ENCODE measurements around the gene LRP10.

The LRP10 gene

DNA sequence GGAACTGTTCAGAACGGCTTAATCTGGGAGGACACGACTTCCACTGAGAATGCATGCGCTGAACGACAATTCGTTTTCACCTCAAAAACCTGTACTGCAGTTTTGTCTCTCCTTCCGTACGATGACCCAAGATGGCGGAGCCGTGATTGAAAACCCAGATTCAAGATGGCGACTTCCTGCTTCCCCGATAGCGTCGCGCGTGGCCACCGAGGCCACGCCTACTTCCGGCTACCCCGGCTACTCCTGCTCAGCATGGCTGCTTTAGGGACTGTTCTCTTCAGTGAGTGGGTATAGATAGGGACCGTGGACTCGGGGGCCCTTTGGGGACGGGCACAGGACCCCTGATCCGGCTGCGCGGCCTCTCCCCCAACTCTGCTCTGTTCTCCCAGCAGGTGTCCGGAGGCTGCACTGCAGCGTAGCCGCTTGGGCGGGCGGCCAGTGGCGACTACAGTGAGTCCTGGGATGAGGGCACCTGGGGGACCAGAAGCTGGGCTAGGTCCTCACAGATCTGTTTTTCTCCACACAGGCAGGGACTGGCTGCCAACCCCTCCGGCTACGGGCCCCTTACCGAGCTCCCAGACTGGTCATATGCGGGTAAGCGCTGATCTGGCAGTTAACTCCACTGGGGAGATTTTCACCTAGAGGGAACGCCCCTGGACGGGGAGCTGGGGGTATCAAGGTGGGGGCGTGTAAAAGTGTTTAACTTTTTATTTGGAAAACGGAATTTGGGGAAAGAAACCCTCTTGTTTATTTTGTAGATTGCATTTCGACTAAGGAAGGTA lies 41.7 kb upstream of the LRP10 start, which contains the start of gene MRPL52:
TSS of gene MRPL52 (plus strand) at position 227 of the 782 bp plus-strand sequence. CDS start at position 253, 26 bp downstream.
- peak; percentile 83 for DNase-seq
- H3K27me3 ChIP-seq (replicated peaks): no peaks in the 10 kb centered on the region
- peak within 1 kb of the TSS; percentile 25 for H3K27ac ChIP-seq
- TF ChIP-seq, protein P1, sequence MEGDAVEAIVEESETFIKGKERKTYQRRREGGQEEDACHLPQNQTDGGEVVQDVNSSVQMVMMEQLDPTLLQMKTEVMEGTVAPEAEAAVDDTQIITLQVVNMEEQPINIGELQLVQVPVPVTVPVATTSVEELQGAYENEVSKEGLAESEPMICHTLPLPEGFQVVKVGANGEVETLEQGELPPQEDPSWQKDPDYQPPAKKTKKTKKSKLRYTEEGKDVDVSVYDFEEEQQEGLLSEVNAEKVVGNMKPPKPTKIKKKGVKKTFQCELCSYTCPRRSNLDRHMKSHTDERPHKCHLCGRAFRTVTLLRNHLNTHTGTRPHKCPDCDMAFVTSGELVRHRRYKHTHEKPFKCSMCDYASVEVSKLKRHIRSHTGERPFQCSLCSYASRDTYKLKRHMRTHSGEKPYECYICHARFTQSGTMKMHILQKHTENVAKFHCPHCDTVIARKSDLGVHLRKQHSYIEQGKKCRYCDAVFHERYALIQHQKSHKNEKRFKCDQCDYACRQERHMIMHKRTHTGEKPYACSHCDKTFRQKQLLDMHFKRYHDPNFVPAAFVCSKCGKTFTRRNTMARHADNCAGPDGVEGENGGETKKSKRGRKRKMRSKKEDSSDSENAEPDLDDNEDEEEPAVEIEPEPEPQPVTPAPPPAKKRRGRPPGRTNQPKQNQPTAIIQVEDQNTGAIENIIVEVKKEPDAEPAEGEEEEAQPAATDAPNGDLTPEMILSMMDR (IDR thresholded peaks at IDR 0.05; ENCODE audit: low read depth, low read length, missing control alignments): peak; percentile 12
- H3K36me3 ChIP-seq (replicated peaks): peaks cover 12% of the 10 kb centered on the region
- in situ Hi-C loops (cut with HindIII; ENCODE audit: low pct_ligation_motif_present, low sequenced_read_pairs): no loop called here
- H3K4me3 ChIP-seq (ENCODE audit: low read depth, low read length): peak within 1 kb of the TSS; percentile 93

DNA sequence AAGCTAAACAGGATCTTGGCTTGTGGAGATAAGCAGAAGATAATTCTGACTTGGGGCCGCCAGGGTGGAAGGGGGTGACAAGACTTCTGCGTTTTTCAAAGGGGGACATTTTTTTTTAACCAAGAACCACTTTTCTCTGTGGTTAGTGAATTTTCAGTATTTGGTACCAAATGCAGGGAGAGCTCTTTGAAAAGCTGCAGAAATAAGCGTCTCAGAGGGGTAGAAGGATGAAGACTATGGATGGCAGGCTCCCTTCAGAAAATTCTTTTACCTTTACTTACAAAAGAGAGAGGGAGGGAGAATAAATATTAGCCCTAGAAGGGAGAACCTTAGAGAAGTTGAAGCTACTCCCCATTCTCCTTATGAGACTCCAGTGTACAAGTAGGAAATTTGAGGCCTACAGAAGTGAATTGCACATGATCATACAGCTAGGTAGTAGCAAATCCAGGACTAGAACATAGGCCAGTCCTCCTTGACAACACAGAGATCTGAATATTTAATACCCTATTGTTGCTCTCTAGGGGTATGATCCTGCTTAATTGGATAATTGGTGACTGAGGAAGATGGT lies 41.0 kb upstream of the LRP10 start:
- in situ Hi-C loops (cut with HindIII; ENCODE audit: low pct_ligation_motif_present, low sequenced_read_pairs): no loop called here
- Histone ChIP-seq H3K27me3 (replicated peaks) (no peaks in the 10 kb centered on the region), H3K36me3 (replicated peaks) (peaks cover 17% of the 10 kb centered on the region), H3K4me3 (ENCODE audit: low read depth, low read length) (peak overlapping the region; percentile 93), H3K27ac (no peak overlapping the region)
- TF ChIP-seq, protein P1 (IDR thresholded peaks at IDR 0.05; ENCODE audit: low read depth, low read length, missing control alignments): no peak
- DNase-seq: no peak

DNA sequence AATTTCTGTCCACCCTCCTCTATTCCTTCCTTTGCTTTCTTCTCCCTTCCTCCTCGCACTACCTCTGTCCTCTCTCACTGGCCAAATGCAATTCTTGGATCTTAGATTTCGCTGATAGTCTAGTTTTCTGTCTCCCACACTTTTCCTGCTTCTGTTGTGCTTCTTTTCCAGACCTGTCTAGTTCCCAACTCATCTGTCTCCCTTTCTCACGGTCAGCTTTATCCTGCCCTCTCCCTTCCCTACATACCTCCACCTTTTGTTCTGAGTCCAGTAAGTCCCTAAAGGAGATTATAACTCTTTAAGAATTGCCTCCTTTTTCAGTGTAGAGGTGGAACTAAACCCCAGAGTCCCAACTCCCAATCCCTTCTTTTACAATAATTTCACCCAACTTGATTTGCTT lies 36.0 kb upstream of the LRP10 start:
- no peaks in the 10 kb centered on the region for H3K27me3 ChIP-seq (replicated peaks)
- H3K27ac ChIP-seq: peak overlapping the region; percentile 89
- DNase-seq: no peak
- H3K4me3 ChIP-seq (ENCODE audit: low read depth, low read length): no peak overlapping the region
- peaks cover 44% of the 10 kb centered on the region for H3K36me3 ChIP-seq (replicated peaks)
- in situ Hi-C loops (cut with HindIII; ENCODE audit: low pct_ligation_motif_present, low sequenced_read_pairs): no loop called here
- TF ChIP-seq, protein P1 (IDR thresholded peaks at IDR 0.05; ENCODE audit: low read depth, low read length, missing control alignments): no peak

DNA sequence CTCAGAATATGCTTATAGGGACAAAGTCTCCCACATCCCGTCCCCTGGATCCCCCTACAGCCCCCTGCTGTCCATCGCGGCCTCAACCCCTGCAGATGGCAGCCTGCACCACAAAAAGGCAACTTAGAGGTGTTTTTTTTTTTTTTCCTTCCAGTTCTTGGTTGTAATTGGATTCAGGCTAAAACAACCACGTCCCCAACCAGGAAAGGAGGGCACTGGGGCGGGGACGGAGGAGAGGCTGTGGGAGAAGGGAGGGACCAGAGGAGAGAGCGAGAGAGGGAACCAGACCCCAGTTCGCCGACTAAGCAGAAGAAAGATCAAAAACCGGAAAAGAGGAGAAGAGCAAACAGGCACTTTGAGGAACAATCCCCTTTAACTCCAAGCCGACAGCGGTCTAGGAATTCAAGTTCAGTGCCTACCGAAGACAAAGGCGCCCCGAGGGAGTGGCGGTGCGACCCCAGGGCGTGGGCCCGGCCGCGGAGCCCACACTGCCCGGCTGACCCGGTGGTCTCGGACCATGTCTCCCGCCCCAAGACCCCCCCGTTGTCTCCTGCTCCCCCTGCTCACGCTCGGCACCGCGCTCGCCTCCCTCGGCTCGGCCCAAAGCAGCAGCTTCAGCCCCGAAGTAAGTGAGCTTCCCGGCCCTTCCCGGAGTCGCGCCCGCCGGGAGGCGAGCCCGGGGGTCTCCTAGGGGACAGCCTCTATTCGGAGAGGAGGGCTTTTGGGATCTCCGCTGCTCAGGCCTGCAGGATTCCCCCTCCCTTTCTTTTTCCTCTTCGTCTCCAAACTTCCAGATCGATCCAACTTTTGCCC lies 35.0 kb upstream of the LRP10 start, which contains the start of gene MMP14:
TSS of gene MMP14 (plus strand) at position 285 of the 813 bp plus-strand sequence. CDS start at position 518, 233 bp downstream.
- in situ Hi-C loops (cut with HindIII; ENCODE audit: low pct_ligation_motif_present, low sequenced_read_pairs): no loop called here
- TF ChIP-seq, protein P1 (IDR thresholded peaks at IDR 0.05; ENCODE audit: low read depth, low read length, missing control alignments): peak; percentile 73
- DNase-seq: peak; percentile 72
- H3K4me3 ChIP-seq (ENCODE audit: low read depth, low read length): peak within 1 kb of the TSS; percentile 93
- H3K27me3 ChIP-seq (replicated peaks): no peaks in the 10 kb centered on the region
- H3K36me3 ChIP-seq (replicated peaks): peaks cover 53% of the 10 kb centered on the region
- peak within 1 kb of the TSS; percentile 89 for H3K27ac ChIP-seq

DNA sequence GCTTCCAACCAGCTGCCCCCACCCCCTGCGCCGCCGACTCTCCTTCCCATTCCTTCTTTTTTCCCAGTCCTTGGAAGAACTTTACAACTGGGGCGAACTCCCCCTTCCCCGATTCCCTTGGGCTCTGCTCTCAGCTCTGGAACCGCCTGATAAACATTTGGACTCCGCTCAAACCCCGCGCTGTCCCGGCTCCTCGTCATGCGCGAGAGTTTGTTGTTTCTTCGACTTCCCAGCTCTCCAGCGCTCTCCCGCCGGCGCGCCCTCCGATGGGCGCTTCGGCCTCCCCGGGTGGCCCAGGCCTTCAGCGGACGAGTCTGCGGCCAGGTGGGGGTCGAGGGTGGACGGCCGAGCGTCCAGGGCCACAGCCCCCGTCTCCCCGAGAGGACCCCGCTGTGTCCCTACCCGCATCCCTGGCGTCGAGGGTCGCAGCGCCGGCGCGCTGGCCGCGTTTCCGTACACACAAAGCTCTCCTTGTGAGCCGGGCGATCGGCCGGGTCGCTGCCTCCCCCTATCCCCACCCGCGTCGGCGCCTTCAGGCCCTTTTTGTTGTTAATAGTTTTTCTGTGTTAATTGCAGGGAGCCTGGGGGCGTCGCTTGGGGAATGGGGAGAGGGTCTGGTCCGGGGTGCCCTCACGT lies 34.3 kb upstream of the LRP10 start:
- TF ChIP-seq, protein P1 (IDR thresholded peaks at IDR 0.05; ENCODE audit: low read depth, low read length, missing control alignments): no peak
- peaks cover 57% of the 10 kb centered on the region for H3K36me3 ChIP-seq (replicated peaks)
- H3K4me3 ChIP-seq (ENCODE audit: low read depth, low read length): peak overlapping the region; percentile 93
- in situ Hi-C loops (cut with HindIII; ENCODE audit: low pct_ligation_motif_present, low sequenced_read_pairs): no loop called here
- peak; percentile 61 for DNase-seq
- H3K27ac ChIP-seq: peak overlapping the region; percentile 89
- H3K27me3 ChIP-seq (replicated peaks): no peaks in the 10 kb centered on the region
